DOHH2 (cell line): ENCODE data around the gene HYI.

Experiments
- CTCF ChIP-seq: fragments of 200-600 bp; sonication (generic); IDR thresholded peaks from one replicate; pipeline ENCODE4 v1.5.1; 2014; ENCODE audit warnings: antibody characterized with exemption, mild to moderate bottlenecking, low read depth, low read length; ENCODE audit not compliant: poor library complexity, severe bottlenecking
- EZH2phosphoT487 ChIP-seq: fragments of 200-600 bp; sonication (generic); IDR thresholded peaks from 2 replicates; pipeline ENCODE4 v1.6.1; 2017; ENCODE audit warnings: borderline replicate concordance, mild to moderate bottlenecking, antibody characterized with exemption, low read length, moderate library complexity, mixed read lengths

GRCh38 chr1:43451157-43451591 lies 2.6 kb downstream of the HYI start:
- TF ChIP-seq CTCF (no peak), EZH2phosphoT487 (no peak)
